ENCODE data around the gene GIMAP5. TPM values are rescaled to one million over a fixed set of nuclear protein-coding genes. Genes with fewer than 3 reads are reported as not detected.

The GIMAP5 gene
- total and polyA plus RNA-seq, 10 of the 15 experiments (the other 5 are each of a cell fraction or from before 2014, with no cell fraction given), result 3.7 to 9.1 (median 6.7) TPM

DNA sequence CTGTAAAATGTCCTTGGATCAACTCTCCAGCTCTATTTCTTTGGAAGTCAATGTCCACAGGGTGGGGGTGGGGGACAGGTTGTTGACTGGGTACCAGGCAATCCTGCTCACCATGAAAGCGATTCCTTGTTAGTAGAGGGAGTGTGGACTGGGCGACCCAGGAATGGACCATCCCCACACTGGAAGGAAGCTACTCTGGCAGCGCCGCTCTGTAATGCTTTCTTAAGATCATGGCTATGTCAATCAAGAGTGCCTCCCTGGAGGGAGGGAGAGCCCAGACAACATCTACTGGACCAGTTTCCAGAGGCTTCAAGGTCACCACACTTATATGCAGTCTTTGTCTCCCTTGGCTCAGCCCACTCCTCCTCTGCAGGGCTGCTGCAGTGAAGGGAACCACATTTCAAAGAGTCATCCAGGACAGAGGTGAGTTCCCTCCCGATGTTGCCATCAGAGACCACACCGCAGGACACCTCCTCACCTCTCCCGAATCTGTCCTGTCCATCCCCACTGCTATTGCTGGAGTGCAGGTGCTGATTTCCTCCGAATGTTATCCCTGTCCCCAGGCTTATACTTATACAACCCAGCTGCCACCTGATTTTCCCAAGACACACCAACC lies 6.9 kb downstream of the GIMAP5 start:
- Histone ChIP-seq H3K4me3 (no peak overlapping the region), H3K9me3 (replicated peaks; ENCODE audit: control insufficient read depth, insufficient read depth, low read length) (no peaks in the 10 kb centered on the region; the same call in 2 of the 3 replicates), H3K27ac (ENCODE audit: control insufficient read depth, insufficient read depth) (no peak overlapping the region), H2AFZ (ENCODE audit: control insufficient read depth, low read depth, low read length) (no peak overlapping the region), H3K4me1 (ENCODE audit: control insufficient read depth, insufficient read depth, low read length) (peaks cover 7% of the 10 kb centered on the region), H3K36me3 (ENCODE audit: control insufficient read depth in 2 of 2, insufficient read depth in 2 of 2, low read length in 1 of 2) (peaks cover 0 to 10% of the 10 kb centered on the region in 2 experiments; a peak in 2 of 4 replicates), H3K9ac (ENCODE audit: control insufficient read depth, insufficient read depth, low read length) (no peak overlapping the region), H3K79me2 (ENCODE audit: control insufficient read depth, insufficient read depth, low read length) (peaks cover 14% of the 10 kb centered on the region), H3K4me2 (ENCODE audit: control insufficient read depth, insufficient read depth) (no peak overlapping the region), H4K20me1 (ENCODE audit: control insufficient read depth, insufficient read depth) (no peaks in the 10 kb centered on the region; the same call in 1 of the 2 replicates), H3K27me3 (replicated peaks in 1 of 2; ENCODE audit: control insufficient read depth in 2 of 2, insufficient read depth in 2 of 2, low read length in 1 of 2) (no peaks in the 10 kb centered on the region)
- ChIA-PET CTCF (interaction anchor here (1.3 kb wide), 1 partner anchor 11 kb away, joined by 3 read pairs; no protein-coding TSS in a partner anchor), SMC1A (ENCODE audit: uncharacterized antibody, unreplicated experiment) (interaction anchor here (0.9 to 1.0 kb wide), 2 partner anchors 11 kb away, joined by 3 read pairs; no protein-coding TSS in a partner anchor), RAD21 (ENCODE audit: unreplicated experiment) (no interaction called here), POLR2A (no interaction called here)
- in situ Hi-C loops (cut with MboI), result no loop called here
- BruUV-seq (replicated peaks), result no TSS peak
- intact Hi-C loops (cut with micrococcal nuclease; ENCODE audit: unreplicated experiment), result no loop called here
- no peak for FAIRE-seq
- no peak for ATAC-seq
- no peak for DNase-seq (ENCODE audit: low read depth, low spot score)
- 73% methylated on average over 8 of the region's 8 CpGs for WGBS (ENCODE audit: insufficient coverage, insufficient replicate concordance, low lambda C conversion rate, missing lambda C conversion rate)
- TF ChIP-seq ETV6 (conservative IDR thresholded peaks at IDR 0.05 in 1 of 2, IDR thresholded peaks at IDR 0.05 in 1 of 2; ENCODE audit: borderline replicate concordance in 1 of 2, low read depth in 1 of 2) (no peak), TCF12 (IDR thresholded peaks at IDR 0.05; ENCODE audit: low read depth, low read length) (no peak), BACH1 (IDR thresholded peaks at IDR 0.05; ENCODE audit: borderline replicate concordance) (no peak), SP1 (IDR thresholded peaks at IDR 0.05; ENCODE audit: low read depth, low read length) (no peak), HDAC2 (IDR thresholded peaks at IDR 0.05) (no peak), POLR2AphosphoS5 (IDR thresholded peaks at IDR 0.05; ENCODE audit: low read length) (no peak), NBN (IDR thresholded peaks at IDR 0.05) (no peak)
- TF ChIP-seq, protein P1, sequence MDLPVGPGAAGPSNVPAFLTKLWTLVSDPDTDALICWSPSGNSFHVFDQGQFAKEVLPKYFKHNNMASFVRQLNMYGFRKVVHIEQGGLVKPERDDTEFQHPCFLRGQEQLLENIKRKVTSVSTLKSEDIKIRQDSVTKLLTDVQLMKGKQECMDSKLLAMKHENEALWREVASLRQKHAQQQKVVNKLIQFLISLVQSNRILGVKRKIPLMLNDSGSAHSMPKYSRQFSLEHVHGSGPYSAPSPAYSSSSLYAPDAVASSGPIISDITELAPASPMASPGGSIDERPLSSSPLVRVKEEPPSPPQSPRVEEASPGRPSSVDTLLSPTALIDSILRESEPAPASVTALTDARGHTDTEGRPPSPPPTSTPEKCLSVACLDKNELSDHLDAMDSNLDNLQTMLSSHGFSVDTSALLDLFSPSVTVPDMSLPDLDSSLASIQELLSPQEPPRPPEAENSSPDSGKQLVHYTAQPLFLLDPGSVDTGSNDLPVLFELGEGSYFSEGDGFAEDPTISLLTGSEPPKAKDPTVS (IDR thresholded peaks at IDR 0.05; ENCODE audit: low read depth, low read length), result no peak
- TF ChIP-seq, protein P2, sequence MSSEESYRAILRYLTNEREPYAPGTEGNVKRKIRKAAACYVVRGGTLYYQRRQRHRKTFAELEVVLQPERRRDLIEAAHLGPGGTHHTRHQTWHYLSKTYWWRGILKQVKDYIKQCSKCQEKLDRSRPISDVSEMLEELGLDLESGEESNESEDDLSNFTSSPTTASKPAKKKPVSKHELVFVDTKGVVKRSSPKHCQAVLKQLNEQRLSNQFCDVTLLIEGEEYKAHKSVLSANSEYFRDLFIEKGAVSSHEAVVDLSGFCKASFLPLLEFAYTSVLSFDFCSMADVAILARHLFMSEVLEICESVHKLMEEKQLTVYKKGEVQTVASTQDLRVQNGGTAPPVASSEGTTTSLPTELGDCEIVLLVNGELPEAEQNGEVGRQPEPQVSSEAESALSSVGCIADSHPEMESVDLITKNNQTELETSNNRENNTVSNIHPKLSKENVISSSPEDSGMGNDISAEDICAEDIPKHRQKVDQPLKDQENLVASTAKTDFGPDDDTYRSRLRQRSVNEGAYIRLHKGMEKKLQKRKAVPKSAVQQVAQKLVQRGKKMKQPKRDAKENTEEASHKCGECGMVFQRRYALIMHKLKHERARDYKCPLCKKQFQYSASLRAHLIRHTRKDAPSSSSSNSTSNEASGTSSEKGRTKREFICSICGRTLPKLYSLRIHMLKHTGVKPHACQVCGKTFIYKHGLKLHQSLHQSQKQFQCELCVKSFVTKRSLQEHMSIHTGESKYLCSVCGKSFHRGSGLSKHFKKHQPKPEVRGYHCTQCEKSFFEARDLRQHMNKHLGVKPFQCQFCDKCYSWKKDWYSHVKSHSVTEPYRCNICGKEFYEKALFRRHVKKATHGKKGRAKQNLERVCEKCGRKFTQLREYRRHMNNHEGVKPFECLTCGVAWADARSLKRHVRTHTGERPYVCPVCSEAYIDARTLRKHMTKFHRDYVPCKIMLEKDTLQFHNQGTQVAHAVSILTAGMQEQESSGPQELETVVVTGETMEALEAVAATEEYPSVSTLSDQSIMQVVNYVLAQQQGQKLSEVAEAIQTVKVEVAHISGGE (CRISPR knock-in tag; IDR thresholded peaks at IDR 0.05), result no peak
